ENCODE data around the gene RWDD3.

- TF ChIP-seq CTCF (IDR thresholded peaks at IDR 0.05) (no peak), POLR2A (IDR thresholded peaks at IDR 0.05) (no peak)
Measured at GRCh38 chr1:95287081-95287480, 53.1 kb downstream of the RWDD3 start.
